ENCODE results near the gene ST3GAL3.

- TF ChIP-seq CTCF (IDR thresholded peaks at IDR 0.05), result no peak
- TF ChIP-seq POLR2A (IDR thresholded peaks at IDR 0.05), result no peak
Observed at GRCh38 chr1:43930949-43931275, 223.6 kb downstream of the ST3GAL3 start.
